ENCODE results near the gene PKNOX2.
A peak's percentile ranks its signal among the peaks of the same experiment; 100 is the strongest.

The PKNOX2 gene

DNA sequence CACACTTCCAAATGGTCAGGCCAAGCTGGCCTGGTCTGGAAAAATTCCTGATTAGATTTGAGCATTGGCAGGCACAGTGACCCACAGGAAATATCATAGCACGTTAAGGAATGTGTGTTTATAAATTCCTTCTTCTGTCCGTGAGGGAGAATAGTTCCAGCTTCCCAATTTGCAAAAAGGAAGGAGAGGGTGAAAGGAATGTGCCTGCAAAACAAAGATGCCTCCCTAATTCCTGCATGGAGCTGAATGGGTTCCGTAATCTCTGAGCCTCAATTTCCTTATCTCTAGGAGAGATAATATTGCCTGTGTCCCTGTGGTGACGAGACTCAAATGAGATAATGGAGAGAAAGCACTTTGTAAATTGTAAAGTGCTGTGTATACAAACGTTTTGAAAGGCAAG, 226.4 kb downstream of the PKNOX2 start:
- DNase-seq: no peak

DNA sequence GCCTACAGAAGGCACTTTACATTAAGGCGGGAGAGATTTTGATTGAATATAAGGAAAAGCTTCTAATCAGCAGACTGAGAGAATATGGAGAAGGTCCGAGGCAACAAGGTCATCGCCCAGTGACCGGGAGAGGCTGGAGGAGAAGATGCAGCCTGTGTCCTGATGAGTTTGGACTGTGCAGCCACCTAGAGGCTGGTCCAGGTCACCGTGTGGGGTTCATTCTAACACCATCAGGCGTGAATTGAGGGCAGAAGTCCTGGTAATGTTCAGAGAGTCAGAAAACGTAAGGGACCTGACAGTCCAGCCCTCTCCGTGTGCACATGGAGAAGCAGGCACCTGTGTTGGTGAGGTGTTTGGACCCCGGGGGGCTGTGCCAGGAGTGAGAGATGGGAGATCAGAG, 228.8 kb downstream of the PKNOX2 start:
- no peak for DNase-seq

DNA sequence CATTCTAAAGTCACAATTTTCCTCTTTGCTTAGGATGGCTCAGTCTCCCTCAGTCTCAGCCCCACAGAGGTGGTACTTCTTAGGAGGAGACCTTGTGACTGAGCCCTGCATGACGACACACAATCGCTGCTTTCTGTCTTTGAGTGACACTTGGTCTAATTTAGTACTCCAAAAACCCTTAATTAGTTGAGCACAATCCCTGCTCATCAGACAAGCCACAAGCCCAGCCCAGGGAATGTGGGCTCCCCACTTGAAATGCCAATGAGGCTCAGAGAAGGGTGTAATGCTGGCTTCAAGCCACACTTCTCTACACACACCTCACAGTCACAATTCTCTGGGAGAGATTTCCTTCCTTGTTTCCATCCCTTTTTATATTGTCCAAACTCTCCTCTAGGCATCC, 229.7 kb downstream of the PKNOX2 start:
- DNase-seq: no peak

DNA sequence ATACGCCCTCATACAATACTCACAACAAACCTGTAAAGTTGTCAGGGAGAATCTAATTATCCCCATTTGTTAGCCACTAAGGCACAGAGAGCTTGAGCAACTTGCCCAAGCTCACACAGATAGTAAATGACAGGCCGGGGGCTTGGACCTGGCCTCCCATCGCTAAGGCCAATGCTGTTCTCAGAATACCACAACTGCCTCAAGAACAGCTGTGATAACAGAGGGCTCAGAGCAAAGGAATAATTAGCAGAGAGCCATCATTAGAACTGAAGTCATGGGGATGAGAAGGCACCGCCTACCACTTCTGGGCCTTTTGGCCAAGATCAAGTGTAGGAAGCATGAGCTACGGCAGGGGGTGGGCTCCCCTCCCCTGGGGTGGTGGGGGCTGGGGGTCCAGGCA, 232.9 kb downstream of the PKNOX2 start:
- DNase-seq: no peak

DNA sequence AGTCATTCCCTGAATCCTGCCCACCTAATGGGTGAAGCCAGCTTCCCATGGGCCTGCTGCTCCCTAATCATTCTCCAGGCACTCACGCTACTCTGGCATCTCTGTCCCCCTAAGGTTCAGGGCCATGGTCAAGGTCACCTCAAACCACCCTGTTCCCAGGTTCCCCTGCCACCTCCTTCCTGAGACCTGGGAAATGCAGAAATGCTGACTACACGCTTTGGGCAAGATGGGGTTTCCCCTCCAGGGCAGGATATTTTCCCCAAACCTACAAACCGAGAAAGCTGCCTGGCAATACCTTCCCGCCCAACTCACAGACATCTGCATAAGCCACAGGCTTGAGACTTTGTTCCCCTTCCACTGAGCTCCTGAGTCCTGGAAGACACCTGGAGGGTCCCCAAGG, 233.9 kb downstream of the PKNOX2 start:
- no peak for DNase-seq

DNA sequence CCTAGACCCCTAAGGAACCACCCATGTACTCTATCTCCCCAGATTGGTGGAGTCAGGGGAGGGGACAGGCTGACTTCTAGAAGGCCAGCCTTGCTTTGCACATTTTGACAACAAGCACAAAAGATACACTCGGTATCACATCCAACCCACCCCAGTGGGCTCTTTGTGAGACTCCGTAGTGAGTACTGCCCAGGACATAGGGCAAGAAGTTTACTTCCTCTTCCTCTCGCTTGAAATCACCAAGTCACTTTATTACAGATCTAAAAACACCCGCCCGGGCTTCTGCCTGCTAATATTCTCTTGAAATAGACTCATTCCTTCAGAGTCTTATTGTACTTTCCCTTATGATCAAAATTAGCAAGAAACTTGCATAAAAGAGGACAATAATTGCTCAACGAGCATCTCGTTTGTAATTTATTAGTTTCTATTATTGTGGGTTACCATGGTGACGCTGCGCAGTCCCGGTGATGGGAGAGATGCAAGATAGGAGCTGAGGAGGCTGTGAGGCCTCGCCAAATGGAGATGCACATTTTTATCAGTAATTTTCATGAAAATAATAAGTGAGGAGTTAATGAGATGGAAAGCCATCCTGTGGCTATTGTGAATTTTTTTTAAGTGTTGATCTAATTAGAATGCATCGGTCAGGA, 234.6 kb downstream of the PKNOX2 start:
- no peak for DNase-seq

DNA sequence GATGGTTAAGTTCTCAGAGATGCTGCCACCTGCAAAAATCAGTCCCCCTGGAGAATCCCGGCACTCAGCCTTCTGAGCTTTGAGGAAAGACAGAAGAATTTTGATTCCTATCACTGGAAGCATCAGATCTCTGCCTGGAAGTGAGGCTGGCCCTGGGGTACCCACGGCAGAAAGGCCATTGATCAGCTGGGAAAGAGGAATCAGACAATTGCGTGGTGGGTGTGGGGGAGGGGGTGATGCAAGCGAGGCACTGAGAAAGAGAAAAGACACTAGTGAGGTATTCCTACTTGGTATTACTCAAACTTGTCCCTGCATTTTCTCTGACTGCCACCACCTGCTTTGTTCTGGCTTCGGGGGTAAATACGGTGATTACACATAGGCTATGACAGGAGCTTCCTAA, 235.4 kb downstream of the PKNOX2 start:
- DNase-seq: no peak

DNA sequence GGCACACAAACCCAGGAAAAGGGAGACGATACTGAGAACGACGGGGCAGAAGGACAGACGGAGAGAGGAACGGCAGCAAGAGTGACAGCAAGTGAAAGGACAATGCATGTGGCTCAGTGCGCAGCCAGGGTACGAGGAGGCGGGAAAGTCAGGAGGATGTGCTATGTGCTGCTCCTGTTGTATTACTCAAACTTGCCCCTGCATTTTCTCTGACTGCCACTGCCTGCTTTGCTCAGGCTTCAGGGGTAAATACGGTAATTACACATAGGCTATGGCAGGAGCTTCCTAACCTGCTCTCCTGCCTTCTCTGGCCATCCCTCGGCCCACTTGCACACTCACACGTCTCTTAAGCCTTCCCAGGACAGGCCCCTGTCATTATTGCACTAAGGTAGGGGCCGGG, 236.7 kb downstream of the PKNOX2 start:
- no peak for DNase-seq

DNA sequence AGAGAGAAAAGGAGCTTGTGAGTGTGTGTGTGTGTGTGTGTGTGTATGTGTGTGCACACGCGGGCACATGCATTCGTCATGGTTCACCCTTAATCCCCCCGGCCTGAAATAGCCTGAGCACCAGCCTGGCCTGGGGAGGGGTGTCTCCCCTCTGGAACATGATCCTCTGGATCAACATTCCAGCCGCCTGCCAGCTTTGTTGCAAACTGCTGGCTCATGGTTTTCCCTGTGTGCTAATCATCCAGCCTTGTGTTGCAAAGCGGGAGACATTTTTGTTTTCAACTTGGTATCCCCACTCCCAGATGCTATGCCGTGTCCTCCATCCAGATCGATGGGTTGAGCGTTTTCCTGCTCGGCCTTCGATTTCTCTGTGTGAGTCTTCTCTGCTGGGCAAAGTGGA, 237.2 kb downstream of the PKNOX2 start:
- DNase-seq: no peak

DNA sequence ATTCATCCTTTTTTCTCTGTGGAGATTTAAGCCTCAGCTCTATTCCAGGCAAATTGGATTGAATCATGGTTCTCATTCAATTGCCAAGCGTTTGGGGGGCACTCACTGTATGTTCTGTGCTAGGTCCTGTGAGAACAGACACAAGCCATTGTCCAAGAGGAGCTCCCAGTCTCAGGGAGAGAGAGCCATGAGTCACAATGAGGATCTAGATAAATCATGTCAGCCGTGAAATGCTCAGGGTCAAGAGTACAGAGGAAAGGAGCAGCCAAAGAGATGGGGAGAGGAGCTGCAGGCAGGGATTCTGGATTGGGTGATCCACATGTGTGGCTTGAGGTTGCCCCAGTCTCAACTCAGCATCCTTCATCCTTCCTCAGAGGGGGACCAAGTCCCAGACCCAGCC, 237.9 kb downstream of the PKNOX2 start:
- no peak for DNase-seq

DNA sequence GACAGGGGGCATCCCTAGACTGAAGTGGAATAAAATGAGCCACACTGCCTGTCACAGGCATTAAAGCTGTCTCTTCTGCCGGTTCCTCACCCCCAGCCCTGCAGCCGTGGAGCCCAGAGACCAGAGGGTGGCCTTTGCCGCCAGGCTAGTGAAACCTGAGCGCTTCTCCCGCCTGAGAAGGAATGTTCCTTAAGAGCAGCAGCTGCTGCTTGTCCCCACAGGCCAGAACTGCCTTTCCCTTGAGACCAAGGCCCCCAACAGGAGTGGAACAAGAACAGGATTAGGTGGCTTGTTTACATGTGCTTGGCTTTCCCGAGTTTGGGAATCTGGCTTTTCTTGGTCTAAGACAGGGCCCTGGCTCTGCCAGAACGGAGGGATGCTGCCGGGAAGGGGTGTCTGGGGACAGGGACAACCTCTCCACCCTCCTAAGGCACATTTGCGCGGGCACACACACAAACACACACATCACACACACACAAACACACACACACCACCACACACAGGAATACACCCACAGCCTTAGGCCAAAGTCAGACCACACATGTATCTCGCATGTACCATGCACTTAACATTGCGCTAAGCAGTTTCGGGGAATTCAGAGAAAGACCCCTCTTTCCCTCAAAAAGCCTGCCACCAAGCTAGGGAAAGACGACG, 239.7 kb downstream of the PKNOX2 start:
- DNase-seq: no peak

DNA sequence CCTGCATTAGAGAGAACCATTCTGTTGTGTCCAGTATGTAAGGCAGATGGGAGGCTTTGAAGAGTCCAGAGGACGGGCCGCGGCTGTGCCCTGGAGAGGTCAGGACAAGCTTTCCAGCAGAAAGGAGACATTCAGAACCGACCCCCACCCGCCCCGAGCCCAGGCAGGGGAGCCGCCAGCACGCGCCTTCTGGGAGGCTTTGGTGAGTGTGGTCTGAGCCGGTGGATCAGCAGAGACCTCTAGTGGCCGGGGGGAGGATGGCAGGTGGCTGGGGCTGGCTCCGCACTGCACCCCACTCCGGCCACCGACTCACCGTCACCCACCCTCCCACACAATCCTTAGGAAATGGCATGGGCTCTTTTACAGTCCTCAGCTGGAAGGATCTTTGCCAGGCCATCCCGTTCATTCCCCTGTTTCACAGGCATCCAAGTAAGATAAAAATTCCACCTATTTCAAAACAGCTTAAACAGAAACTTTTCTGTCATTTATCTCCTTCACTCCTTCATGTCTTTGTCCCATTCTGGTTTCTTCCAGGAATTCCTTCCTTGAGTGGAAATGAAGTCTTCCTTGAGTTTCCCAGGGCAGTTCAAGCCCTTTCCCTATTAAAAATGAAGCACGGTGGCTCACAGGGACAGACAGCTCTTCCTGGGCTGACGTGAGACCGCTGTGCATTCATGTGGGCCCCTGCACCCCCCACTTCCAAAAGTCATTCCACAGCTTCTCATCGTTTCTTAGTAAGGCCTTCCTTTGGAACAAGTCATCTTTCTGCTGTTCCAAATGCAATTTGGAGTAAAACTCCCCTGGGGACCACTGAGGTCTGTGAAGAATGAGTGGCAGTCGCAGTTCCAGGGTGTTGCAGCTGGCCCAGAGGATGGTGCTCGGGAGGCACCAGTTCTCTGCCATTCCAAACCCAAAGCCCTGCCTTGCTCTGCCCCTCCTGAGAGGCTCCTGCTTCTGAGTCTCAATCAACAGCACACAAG, 240.6 kb downstream of the PKNOX2 start:
- peak; percentile 65 for DNase-seq

DNA sequence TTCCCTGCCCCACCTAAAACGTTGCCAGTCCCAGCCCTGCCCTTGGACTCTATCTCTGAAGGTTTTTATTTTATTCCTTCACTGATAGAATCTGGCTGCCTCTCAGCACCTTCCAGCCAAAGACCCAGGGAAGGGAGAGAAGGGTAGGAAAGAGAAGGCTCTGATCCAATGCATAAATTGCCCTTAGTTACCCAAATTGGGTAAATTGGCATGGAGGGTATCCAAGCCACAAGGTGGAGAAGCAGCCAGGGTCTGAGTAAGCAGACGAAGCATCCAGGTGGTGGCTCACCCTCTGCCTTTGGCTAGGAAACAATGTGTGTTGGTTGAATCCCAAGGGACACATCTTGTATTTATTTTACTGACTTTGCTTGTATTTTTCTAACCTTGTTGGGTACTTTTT, 242.5 kb downstream of the PKNOX2 start:
- DNase-seq: no peak

DNA sequence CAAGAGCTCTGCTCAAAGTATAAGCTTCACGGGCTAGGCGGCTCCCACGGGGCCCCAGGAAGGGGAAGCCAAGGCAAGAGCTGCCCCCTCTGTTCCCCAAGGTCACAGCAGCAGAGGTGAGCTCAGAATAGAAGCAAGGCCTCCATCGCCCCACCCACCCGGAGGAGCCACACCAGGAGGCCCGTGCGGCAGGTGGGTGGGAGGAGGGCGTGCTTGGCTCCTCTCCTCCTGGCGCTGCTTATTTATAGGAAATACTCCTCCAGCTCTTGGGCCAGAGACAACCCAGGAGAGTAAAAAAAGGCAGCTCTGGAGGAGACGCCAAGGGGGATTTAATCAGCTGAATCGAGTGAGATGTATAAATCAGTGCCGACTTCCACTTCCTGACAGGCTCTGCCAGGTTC, 243.8 kb downstream of the PKNOX2 start:
- no peak for DNase-seq

DNA sequence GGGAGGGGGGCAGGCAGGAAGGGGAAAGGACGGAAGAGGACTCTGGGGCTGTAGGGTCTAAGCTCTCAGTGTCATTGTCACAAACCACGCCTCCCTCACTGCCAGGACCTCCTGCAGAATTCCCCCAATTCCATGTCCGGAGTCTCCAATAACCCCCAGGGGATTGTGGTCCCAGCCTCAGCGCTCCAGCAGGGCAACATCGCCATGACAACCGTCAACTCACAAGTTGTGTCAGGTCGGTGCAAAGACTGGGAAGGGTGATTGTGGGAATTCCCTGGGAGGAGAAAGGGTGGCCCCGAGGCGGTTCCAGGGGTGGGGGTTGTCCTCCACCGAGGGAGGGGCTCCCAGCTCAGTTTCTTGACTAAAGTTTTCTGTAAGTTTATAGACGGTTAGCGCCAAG, 245.5 kb downstream of the PKNOX2 start:
- no peak for DNase-seq

DNA sequence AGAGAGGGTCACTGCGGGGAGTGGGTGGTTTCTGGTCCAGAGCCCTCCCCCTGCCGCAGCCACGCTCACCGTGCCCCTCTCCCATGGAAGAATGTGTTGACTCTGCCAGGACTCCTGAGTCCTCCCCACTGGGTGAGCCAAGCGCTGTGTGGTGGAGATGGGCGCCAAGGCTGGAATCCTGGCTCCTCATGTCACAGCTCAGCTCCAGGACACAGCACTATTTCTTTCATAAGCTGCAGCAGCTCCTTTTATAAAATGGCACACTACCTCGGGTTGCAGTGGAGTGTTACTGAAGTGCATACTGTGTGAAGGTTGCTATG, 247.6 kb downstream of the PKNOX2 start:
- DNase-seq: no peak

DNA sequence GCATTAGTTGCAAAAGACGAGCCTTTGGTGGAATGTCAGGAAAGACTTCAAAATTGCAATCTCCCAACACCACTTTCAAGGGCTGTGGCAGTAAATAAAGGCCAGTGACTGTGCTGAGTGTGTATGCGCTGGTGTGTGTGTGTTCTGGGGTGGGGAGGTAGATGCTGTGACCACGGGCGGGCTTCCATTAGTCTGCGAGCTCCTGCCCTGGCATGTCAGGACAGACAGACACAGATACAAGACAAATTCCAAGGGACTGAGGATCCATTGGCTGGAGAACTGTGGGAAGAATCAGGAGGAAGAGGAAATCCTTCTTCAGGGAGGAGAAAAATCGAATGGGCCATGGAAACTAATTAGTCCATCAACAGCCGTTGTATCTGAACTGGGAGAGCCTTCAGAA, 248.0 kb downstream of the PKNOX2 start:
- DNase-seq: no peak

DNA sequence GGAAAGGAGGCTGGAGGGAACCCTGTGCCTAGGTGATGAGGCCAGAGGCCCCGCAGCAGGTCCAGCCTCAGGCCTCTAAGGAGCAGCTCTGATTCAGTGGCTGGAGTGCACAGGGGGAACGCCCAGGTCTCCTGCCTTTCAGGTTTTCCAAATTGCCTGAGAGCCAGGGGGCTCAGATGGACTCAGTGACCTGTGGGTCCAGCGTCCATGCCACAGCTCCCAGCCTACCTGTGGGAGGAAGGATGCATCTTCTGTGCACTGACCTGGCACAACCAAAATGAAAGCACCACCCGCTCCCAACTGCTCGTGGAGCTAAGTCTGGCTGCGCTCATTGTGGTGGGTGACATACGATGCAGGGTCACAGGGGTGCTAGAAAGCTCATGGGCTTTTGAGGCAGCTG, 248.7 kb downstream of the PKNOX2 start:
- DNase-seq: no peak

DNA sequence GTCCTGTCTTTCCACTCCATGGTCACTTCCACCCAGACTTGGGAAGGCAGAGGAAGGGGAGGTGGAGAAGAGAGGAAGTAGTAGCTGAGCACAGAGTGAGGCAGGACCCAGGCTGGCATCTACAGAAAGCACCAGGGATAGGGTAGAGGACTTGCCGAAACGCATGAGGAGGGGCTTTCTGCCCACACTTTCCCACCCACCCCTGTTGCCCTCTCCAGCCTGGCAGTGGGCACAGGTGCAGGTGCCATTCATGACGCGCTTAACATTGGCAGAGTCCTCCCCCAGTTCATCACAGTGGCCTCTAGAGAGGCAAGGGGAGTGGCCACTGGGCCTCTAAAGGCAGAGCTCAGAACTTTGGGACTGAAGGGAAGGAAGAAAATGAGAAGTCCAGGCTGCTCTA, 249.6 kb downstream of the PKNOX2 start:
- no peak for DNase-seq

DNA sequence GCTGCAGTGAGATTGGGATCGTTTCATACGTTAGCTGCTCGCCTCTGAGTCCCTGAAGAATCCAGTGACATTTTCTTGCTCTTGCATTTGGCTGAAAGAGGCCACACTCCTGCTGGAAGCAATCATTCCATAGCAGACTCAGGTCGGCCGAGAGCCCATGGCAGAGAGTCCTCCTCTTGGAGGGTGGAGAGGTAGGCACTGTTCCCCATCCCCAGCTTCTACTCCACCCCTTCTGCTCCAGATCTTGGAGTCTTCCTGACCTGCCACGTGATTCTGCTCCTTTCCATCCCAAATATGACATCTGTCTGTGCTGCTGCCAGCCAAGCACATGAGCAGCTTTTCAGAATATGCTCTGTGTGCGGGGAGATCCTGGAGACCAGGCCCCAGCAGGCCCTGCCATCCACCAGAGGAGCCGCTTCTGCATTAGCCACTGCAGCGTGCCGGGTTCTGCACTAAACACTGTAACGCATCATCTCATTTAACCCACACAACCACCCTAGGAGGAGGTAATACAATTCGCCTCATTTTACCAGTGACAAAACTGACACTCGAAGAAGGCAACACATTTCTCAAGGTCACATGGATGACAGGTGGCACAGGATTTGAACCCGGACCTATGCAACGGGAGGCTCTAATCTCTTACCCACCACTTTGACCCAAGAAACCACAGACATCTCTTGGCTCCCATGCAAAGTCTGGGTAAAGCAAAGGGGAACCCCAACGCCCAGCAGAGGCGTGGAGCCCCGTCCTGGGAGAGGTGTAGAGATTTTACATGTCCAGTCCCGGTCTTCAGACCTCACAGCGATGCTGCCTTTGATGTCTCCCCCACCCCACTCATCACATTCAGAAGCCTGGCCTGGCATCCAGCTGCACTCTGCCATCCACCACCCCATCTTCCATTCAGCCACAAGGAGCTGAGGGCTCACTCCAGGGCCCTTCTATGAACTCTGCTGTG, 252.7 kb downstream of the PKNOX2 start:
- no peak for DNase-seq

DNA sequence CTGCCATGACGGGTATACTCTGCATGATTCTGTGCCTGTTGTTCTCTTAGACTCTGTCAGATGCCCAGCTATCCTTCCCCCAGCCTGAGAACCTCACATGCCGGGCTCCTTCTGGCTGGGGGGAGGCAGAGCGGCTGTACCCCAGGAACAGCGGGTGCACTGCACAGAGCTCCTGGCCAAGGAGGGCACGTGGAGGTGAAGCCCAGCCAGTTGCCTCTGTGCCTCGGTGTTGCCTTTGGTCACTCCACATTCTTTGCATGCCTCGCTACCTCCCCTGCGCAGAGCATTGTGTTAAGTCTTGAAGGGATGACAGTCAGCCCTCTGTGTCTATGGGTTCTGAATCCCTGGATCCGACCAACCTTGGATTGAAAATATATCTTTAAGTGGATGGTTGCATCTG, 253.8 kb downstream of the PKNOX2 start:
- no peak for DNase-seq

DNA sequence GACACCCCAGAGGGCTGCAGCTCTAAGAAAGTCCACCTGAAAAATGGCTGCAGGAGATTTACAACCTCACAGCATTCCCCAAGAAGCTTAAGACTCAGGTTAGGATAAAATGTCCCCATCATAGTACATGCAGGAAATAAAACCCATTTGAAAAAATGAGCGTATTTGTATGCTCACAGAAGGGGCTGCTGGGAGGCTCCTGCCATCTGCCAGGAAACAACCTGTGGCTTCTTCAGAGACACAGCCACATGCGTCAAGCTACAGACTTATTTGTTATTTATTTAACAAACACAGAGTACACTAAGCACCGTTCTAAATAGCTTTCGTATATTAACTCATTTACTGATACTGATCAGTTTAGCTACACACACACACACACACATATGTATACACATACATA, 258.1 kb downstream of the PKNOX2 start:
- no peak for DNase-seq

DNA sequence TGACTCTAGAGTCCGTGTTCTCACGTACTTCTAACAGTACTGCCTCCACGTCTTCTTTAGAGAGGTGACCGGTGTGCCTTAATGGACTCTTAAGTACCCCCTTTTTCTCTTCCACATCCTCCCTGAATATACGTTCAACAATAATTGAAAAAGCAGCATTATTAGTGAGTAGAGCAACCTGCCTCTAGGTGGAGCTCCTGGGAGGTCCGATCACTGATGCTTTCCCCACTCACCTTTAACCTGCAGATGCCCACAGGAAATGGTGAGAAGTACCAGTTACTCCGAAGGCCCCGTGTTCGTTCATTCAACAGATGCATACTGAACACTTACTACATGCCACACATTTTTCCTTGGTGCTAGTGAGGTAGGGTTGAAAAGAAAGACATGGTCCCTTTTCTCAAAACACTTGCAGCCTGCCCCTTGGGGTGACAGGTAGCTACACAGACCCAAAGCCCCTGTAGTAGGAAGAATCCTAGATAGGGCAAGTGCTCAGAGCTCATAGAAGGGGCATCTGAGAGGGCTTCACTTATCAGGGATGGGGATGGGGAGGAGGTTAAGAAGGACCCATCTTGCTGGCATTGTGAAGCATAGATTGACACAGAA, 258.8 kb downstream of the PKNOX2 start:
- no peak for DNase-seq
